ENCODE data around the gene FBXW7. TPM values are rescaled to one million over a fixed set of nuclear protein-coding genes. Genes with fewer than 3 reads are reported as not detected.

Gene FBXW7
- total RNA-seq, 1 donor from 2014 or later: 61.1 TPM

DNA sequence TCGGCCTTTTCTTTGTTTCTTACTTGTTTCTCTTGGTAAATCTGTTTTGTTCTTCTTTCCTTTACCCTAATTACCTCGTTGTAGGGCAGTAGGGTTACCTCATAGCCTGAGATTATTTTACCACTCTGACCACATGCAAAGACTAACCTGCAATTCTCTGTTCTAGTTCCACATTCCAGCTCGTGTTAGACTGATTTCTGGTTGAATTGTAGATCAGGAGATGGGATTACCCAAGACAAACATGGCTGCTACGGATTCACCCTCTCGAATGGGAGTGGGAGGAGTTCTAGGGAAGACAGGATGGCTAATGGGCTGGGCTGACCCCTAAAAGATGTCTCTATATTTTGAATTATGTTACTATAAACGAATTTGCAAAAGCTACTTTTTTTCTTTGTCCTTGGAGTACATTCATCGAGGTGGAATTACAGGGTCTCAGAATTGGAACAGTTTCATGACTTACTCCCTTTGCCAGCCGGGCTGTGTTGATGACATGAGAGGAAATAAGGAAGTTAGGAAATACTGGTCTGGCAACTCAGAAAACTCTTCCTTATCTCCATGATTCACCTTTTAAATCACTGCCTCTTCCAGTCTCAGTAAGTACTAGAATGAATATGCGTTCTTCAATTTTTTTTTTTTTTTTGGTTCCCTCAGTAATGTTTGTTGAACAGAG is 36.7 kb upstream of the FBXW7 start:
- TF ChIP-seq POLR2A (IDR thresholded peaks at IDR 0.05) (no peak), POLR2AphosphoS5 (IDR thresholded peaks at IDR 0.05; ENCODE audit: insufficient read depth in 1 of 2, low read depth in 1 of 2) (peak in 1 of 2 donors; percentile 16)
- no peak for DNase-seq (ENCODE audit: extremely low spot score in 2 of 2)
- H3K27me3 ChIP-seq: no peaks in the 10 kb centered on the region
- no peak overlapping the region for H3K4me3 ChIP-seq
- no peaks in the 10 kb centered on the region for H3K9me3 ChIP-seq
- H3K27ac ChIP-seq: no peak overlapping the region
- intact Hi-C loops (cut with DNase I): no loop called here
- H3K36me3 ChIP-seq: no peaks in the 10 kb centered on the region
- no peaks in the 10 kb centered on the region for H3K4me1 ChIP-seq

DNA sequence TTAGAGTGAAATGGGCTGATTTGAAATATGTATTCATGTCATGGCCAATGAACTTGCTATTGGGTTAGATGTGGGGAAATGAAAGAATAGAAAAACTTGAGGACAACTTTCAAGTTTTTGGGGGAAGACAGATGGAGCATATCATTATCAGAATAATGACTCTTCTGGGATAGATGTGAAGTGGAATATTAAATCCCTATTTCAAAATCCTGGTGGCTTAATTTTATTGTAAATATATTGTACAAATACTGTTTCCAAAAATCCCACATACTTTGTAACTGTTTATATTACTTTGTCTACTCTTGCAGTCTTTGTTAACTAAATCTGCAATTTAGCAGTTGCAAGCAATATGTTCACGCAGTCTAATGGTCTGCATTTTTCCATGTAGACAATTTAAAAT is 35.9 kb upstream of the FBXW7 start:
- no peak for DNase-seq (ENCODE audit: extremely low spot score in 2 of 2)
- no peak for TF ChIP-seq POLR2A (IDR thresholded peaks at IDR 0.05)
- no peak for TF ChIP-seq CTCF (IDR thresholded peaks at IDR 0.05)
- TF ChIP-seq POLR2AphosphoS5 (IDR thresholded peaks at IDR 0.05; ENCODE audit: insufficient read depth in 1 of 2, low read depth in 1 of 2): no peak
- Histone ChIP-seq H3K27ac (no peak overlapping the region), H3K36me3 (no peaks in the 10 kb centered on the region), H3K27me3 (no peaks in the 10 kb centered on the region), H3K9me3 (no peaks in the 10 kb centered on the region), H3K4me1 (no peaks in the 10 kb centered on the region), H3K4me3 (no peak overlapping the region)
- intact Hi-C loops (cut with DNase I): no loop called here

DNA sequence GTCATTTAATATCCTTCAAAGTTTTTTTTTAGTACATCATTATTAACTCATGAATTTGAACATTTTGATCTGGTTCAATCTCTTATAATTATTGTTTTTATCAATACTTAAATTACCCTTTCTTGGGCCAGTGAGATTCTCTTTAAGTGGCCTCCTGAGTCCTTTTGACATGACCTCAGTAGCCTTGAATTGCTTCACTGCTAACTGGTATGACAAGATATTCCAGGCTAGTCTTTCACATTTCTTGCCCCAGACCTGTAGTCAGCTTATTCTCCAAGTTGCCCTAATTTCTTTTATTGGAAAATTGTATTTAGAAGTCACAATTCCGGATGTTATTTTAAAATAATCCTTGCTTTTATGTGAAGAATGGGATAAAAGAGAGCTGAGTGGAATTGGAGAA is 35.4 kb upstream of the FBXW7 start:
- H3K27ac ChIP-seq: no peak overlapping the region
- H3K4me3 ChIP-seq: no peak overlapping the region
- intact Hi-C loops (cut with DNase I): no loop called here
- no peaks in the 10 kb centered on the region for H3K27me3 ChIP-seq
- no peaks in the 10 kb centered on the region for H3K36me3 ChIP-seq
- no peaks in the 10 kb centered on the region for H3K9me3 ChIP-seq
- no peak for TF ChIP-seq POLR2AphosphoS5 (IDR thresholded peaks at IDR 0.05; ENCODE audit: insufficient read depth in 1 of 2, low read depth in 1 of 2)
- TF ChIP-seq POLR2A (IDR thresholded peaks at IDR 0.05): no peak
- TF ChIP-seq CTCF (IDR thresholded peaks at IDR 0.05): no peak
- no peaks in the 10 kb centered on the region for H3K4me1 ChIP-seq
- no peak for DNase-seq (ENCODE audit: extremely low spot score in 2 of 2)

DNA sequence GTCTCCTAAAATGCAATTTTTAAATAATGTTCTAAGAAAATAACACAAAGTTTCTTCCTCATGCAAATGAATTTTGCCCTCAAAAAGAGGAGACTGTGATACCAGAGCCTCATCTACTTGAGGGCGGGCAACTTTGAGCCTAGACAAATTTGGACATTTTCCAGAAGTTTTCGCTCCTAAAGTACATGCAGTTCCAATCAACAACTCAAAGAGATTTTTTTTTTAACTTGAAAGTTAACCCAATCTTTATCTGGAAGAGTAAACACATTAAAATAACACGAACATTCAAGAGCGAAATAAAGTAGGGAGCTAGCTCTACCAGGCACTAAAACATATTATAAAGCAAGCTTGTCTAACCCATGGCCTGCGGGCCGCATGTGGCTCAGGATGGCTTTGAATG is 29.4 kb upstream of the FBXW7 start:
- no peaks in the 10 kb centered on the region for H3K27me3 ChIP-seq
- TF ChIP-seq CTCF (IDR thresholded peaks at IDR 0.05): no peak
- intact Hi-C loops (cut with DNase I): no loop called here
- no peaks in the 10 kb centered on the region for H3K36me3 ChIP-seq
- no peak for DNase-seq (ENCODE audit: extremely low spot score in 2 of 2)
- no peak overlapping the region for H3K27ac ChIP-seq
- H3K4me1 ChIP-seq: no peaks in the 10 kb centered on the region
- no peaks in the 10 kb centered on the region for H3K9me3 ChIP-seq
- H3K4me3 ChIP-seq: no peak overlapping the region

- H3K27ac ChIP-seq: no peak overlapping the region
- intact Hi-C loops (cut with DNase I): no loop called here
- no peak for TF ChIP-seq POLR2AphosphoS5 (IDR thresholded peaks at IDR 0.05; ENCODE audit: insufficient read depth in 1 of 2, low read depth in 1 of 2)
- TF ChIP-seq POLR2A (IDR thresholded peaks at IDR 0.05): no peak
- TF ChIP-seq CTCF (IDR thresholded peaks at IDR 0.05): no peak
These were observed 28.4 kb upstream of the FBXW7 start for GRCh38 chr4:152564336-152564735.

More at GRCh38 chr4:152564336-152564735, 28.4 kb upstream of the FBXW7 start:
- no peak for DNase-seq (ENCODE audit: extremely low spot score in 2 of 2)
- Histone ChIP-seq H3K9me3 (no peaks in the 10 kb centered on the region), H3K4me3 (no peak overlapping the region), H3K4me1 (no peaks in the 10 kb centered on the region), H3K27me3 (no peaks in the 10 kb centered on the region), H3K36me3 (no peaks in the 10 kb centered on the region)
